Left ventricle myocardium inferior (tissue), 1 donor: ENCODE data around the gene MRPS10. TPM values are rescaled to one million over a fixed set of nuclear protein-coding genes. Genes with fewer than 3 reads are reported as not detected.

Experiments used
- DNase-seq: peaks from one replicate; pipeline ENCODE4 v3.0.0-alpha.2; 2020
- H3K27ac ChIP-seq: fragments of 200-600 bp; replicated peaks from 2 replicates; pipeline ENCODE4 v1.8.0; 2021
- H3K27me3 ChIP-seq: fragments of 200-600 bp; 2 replicates; pipeline ENCODE4 v1.8.0; 2021; ENCODE audit warnings: low read depth
- H3K36me3 ChIP-seq: fragments of 200-600 bp; 2 replicates; pipeline ENCODE4 v1.8.0; 2021
- H3K4me1 ChIP-seq: fragments of 200-600 bp; 2 replicates; pipeline ENCODE4 v1.8.0; 2021
- H3K4me3 ChIP-seq: fragments of 200-600 bp; 2 replicates; pipeline ENCODE4 v1.8.0; 2021; ENCODE audit warnings: mild to moderate bottlenecking, moderate library complexity
- H3K9me3 ChIP-seq: fragments of 200-600 bp; replicated peaks from 2 replicates; pipeline ENCODE4 v1.8.0; 2021
- intact Hi-C: fragments of 100-400 bp; cut with micrococcal nuclease; formaldehyde crosslinking; loops from one replicate; pipeline ENCODE4 v1.11.0; 2022
- total RNA-seq: library from RNA; stranded (reverse); fragmentation: NEBNext Ultra II Directional; extraction: Animal tissue kit (Norgen Biotek cat#: 25700); gene quantifications from one replicate; pipeline ENCODE4 v1.2.1, GENCODE V29; 2021
- TF ChIP-seq, protein P1 (sequence below): fragments of 200-600 bp; IDR thresholded peaks from 2 replicates; pipeline ENCODE4 v1.8.0; 2021; ENCODE audit warnings: antibody characterized with exemption, mild to moderate bottlenecking, borderline replicate concordance
- donor health status: DM: no; HTN: yes; CAD: no; lungs with severe emphysema.

The MRPS10 gene
- total RNA-seq, 1 donor from 2014 or later, result 64.3 TPM

DNA sequence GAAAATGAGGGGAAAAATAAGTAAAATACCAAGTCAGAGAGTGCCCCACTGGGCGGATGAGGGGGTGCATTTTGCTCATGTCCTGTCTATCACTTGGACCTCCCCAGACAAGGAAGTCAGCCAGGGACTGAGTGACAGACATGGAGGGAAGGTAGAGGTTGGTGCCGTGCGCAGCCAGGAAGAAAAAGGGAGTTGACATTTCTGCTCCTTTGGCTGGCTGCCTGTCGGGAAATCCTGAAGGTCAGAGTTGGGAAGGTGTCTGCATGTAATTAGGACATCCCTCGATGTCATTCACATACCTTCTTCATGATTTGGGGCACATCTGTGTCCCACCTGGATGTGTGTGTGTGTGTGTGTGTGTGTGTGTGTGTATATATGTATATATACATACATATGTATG lies 35.6 kb downstream of the MRPS10 start:
- H3K4me1 ChIP-seq, result no peaks in the 10 kb centered on the region

DNA sequence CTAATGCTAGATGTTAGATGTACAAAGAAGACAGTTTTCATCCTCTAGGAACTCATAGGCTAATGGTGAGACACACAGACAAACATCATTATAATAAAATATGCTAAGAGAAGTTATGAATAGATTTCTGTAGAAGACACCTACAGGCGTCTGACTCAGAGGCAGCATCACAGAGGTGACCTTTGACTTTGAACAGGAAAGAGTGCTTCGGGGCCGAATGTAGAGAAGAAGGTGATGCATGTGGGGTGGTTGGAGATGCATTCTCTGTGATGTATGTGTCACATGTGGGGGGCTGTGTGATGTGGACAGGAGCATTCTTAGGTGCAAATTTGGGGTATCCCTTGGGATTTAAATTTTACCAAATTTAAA lies 37.7 kb downstream of the MRPS10 start:
- Histone ChIP-seq H3K4me1 (no peaks in the 10 kb centered on the region), H3K4me3 (no peak overlapping the region), H3K36me3 (no peaks in the 10 kb centered on the region), H3K9me3 (no peaks in the 10 kb centered on the region), H3K27ac (no peak overlapping the region), H3K27me3 (peaks cover 23% of the 10 kb centered on the region)
- TF ChIP-seq, protein P1, sequence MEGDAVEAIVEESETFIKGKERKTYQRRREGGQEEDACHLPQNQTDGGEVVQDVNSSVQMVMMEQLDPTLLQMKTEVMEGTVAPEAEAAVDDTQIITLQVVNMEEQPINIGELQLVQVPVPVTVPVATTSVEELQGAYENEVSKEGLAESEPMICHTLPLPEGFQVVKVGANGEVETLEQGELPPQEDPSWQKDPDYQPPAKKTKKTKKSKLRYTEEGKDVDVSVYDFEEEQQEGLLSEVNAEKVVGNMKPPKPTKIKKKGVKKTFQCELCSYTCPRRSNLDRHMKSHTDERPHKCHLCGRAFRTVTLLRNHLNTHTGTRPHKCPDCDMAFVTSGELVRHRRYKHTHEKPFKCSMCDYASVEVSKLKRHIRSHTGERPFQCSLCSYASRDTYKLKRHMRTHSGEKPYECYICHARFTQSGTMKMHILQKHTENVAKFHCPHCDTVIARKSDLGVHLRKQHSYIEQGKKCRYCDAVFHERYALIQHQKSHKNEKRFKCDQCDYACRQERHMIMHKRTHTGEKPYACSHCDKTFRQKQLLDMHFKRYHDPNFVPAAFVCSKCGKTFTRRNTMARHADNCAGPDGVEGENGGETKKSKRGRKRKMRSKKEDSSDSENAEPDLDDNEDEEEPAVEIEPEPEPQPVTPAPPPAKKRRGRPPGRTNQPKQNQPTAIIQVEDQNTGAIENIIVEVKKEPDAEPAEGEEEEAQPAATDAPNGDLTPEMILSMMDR, result no peak
- no peak for DNase-seq
- intact Hi-C loops, result no loop called here

More for the DNA sequence above, 35.6 kb downstream of the MRPS10 start:
- H3K27me3 ChIP-seq, result peaks cover 23% of the 10 kb centered on the region
- H3K36me3 ChIP-seq, result no peaks in the 10 kb centered on the region
- no peak for DNase-seq
- H3K27ac ChIP-seq, result no peak overlapping the region
- TF ChIP-seq, protein P1, result no peak
- intact Hi-C loops, result no loop called here
- no peaks in the 10 kb centered on the region for H3K9me3 ChIP-seq
- no peak overlapping the region for H3K4me3 ChIP-seq

DNA sequence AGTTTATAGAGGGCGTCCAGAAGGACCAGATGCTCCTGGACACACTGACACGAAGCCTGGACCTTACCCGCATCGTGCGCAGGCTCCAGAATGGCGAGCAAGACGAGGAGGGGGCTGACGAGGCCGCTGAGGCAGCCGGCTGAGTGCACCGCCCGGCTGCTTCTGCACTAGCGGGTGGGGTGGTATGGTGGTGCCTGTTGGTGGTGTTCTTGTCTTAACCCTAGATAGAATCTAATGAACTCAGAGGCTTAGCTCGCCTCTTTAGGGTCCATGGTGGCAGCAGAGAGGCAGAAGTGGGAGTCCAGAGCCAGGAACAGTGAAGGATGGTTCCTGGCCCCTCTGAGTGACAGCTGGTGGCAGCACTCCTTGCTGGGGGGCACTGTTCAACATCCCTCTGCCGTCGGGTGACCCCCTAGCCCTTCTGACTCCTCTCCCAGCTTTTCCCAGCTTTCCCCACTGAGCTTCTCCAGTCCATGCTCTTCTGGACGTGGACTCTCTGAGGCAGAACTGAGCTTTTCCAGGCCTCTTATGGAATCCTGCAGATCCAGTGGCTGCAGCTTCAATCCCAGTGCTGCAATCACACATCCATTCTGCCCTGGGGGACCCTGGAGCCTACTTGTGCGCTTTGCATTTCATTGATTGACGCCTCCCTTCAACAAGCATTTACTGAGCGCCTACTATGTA lies 38.3 kb downstream of the MRPS10 start:
- Histone ChIP-seq H3K36me3 (no peaks in the 10 kb centered on the region), H3K27me3 (peaks cover 23% of the 10 kb centered on the region), H3K4me3 (no peak overlapping the region), H3K4me1 (no peaks in the 10 kb centered on the region), H3K27ac (no peak overlapping the region), H3K9me3 (no peaks in the 10 kb centered on the region)
- intact Hi-C loops, result no loop called here
- DNase-seq, result no peak
- TF ChIP-seq, protein P1, result no peak

DNA sequence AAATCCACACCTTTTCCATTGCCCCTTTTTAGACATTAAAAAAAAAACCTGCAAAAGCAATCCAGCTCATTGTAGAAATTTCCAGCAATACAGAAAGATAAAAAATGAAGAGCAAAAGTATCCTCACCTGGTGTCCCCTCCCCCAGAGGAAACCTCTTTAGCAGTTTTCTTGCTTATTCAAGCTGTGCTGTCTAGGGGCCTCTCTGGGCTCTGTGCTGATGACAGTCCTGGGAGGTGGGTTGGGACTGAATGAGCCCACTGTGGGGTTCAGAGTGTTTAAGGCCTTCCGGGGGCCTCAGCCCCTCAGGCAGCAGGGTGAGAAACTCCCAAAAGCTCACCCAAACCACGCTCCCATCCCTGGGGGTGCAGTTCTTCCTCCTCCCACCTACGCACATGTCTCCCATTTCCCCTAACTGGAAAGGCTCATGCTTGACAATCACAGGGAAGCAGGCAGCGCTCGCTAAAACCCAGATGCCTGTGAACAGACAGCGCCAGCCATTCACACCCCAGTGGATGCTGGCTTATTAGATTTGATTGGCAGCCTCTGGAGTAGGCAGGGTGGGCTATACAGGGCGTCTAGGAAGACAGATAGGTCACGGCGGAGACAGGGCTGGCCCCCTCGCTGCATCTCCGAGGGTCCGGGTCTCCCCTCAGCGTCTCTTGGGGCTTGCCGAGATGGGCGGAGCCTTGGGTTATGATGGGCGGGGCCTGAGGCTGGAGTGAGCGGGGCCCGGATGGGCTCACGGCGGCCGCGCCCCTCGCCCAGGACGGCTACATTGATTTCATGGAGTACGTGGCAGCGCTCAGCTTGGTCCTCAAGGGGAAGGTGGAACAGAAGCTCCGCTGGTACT lies 39.9 kb downstream of the MRPS10 start:
- Histone ChIP-seq H3K27ac (no peak overlapping the region), H3K36me3 (no peaks in the 10 kb centered on the region), H3K4me1 (no peaks in the 10 kb centered on the region), H3K4me3 (no peak overlapping the region), H3K27me3 (peaks cover 23% of the 10 kb centered on the region), H3K9me3 (no peaks in the 10 kb centered on the region)
- no peak for DNase-seq
- intact Hi-C loops, result no loop called here
- TF ChIP-seq, protein P1, result no peak

DNA sequence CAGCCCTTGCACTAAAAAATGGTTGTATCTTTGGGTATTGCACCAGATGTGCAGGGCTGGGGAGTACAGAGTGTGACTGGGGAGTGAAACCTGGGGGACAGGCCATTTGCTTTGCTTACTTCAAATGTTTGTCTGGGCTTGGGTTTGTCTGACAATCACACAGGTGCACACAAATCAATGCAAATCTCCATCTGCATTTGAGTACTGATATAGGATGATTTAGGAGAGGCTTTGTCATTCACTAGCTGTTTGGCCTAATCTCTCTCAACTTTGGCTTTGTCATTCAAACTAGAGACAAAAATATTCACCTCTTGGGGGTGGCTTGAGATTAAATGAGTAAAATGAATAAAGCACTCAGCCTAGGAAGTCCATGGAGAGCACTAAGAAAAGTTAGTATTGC lies 40.7 kb downstream of the MRPS10 start:
- TF ChIP-seq, protein P1, result no peak
- H3K27ac ChIP-seq, result no peak overlapping the region
- H3K4me1 ChIP-seq, result no peaks in the 10 kb centered on the region
- no peaks in the 10 kb centered on the region for H3K9me3 ChIP-seq
- H3K4me3 ChIP-seq, result no peak overlapping the region
- H3K27me3 ChIP-seq, result peaks cover 23% of the 10 kb centered on the region
- intact Hi-C loops, result no loop called here
- no peaks in the 10 kb centered on the region for H3K36me3 ChIP-seq
- no peak for DNase-seq
